ENCODE data around the gene MCCC1.
"Not testable (repeated sequence)": the region's sequence is repeated elsewhere in the genome, so short reads cannot be mapped to it uniquely, and the experiment has no call there.

MCCC1 gene

GRCh38 chr3:183122257-183122932 lies 23.1 kb upstream of the MCCC1 start:
- Histone ChIP-seq H3K27ac (ENCODE audit: low read depth, low read length) (no peak overlapping the region), H3K9ac (ENCODE audit: low read length) (no peak overlapping the region)

GRCh38 chr3:183120538-183121215 lies 21.4 kb upstream of the MCCC1 start:
- Histone ChIP-seq H3K4me1 (ENCODE audit: control insufficient read depth, insufficient read depth, low read length) (no peaks in the 10 kb centered on the region; the same call in 1 of the 2 replicates), H3K9ac (ENCODE audit: low read length) (no peak overlapping the region), H3K36me3 (ENCODE audit: control insufficient read depth, insufficient read depth, low read length) (no peaks in the 10 kb centered on the region), H3K27ac (ENCODE audit: low read depth, low read length) (no peak overlapping the region), H3K4me3 (ENCODE audit: low read depth, low read length) (no peak overlapping the region), H3K9me3 (ENCODE audit: control insufficient read depth, insufficient read depth, low read depth, low read length) (no peaks in the 10 kb centered on the region), H3K27me3 (ENCODE audit: control insufficient read depth, insufficient read depth, low read length) (peaks cover 31% of the 10 kb centered on the region)

More at GRCh38 chr3:183122257-183122932, 23.1 kb upstream of the MCCC1 start:
- Histone ChIP-seq H3K4me1 (ENCODE audit: control insufficient read depth, insufficient read depth, low read length) (no peaks in the 10 kb centered on the region), H3K27me3 (ENCODE audit: control insufficient read depth, insufficient read depth, low read length) (peaks cover 13% of the 10 kb centered on the region), H3K36me3 (ENCODE audit: control insufficient read depth, insufficient read depth, low read length) (no peaks in the 10 kb centered on the region), H3K9me3 (ENCODE audit: control insufficient read depth, insufficient read depth, low read depth, low read length) (no peaks in the 10 kb centered on the region), H3K4me3 (ENCODE audit: low read depth, low read length) (no peak overlapping the region)

GRCh38 chr3:183117056-183117455 lies 17.8 kb upstream of the MCCC1 start:
- Histone ChIP-seq H3K4me3 (ENCODE audit: low read depth, low read length) (no peak overlapping the region), H3K27ac (ENCODE audit: low read depth, low read length) (no peak overlapping the region), H3K27me3 (ENCODE audit: control insufficient read depth, insufficient read depth, low read length) (peaks cover 37% of the 10 kb centered on the region), H3K36me3 (ENCODE audit: control insufficient read depth, insufficient read depth, low read length) (no peaks in the 10 kb centered on the region), H3K4me1 (ENCODE audit: control insufficient read depth, insufficient read depth, low read length) (peaks cover 13% of the 10 kb centered on the region), H3K9ac (ENCODE audit: low read length) (no peak overlapping the region), H3K9me3 (ENCODE audit: control insufficient read depth, insufficient read depth, low read depth, low read length) (peaks cover 3% of the 10 kb centered on the region; the same call in 1 of the 2 replicates)

GRCh38 chr3:183116025-183116614 lies 16.8 kb upstream of the MCCC1 start:
- peaks cover 37% of the 10 kb centered on the region for H3K27me3 ChIP-seq (ENCODE audit: control insufficient read depth, insufficient read depth, low read length)
- H3K36me3 ChIP-seq (ENCODE audit: control insufficient read depth, insufficient read depth, low read length): no peaks in the 10 kb centered on the region
- peaks cover 13% of the 10 kb centered on the region for H3K4me1 ChIP-seq (ENCODE audit: control insufficient read depth, insufficient read depth, low read length)
- no peak overlapping the region for H3K9ac ChIP-seq (ENCODE audit: low read length)
- peaks cover 4% of the 10 kb centered on the region; the same call in 1 of the 2 replicates for H3K9me3 ChIP-seq (ENCODE audit: control insufficient read depth, insufficient read depth, low read depth, low read length)
- no peak overlapping the region for H3K27ac ChIP-seq (ENCODE audit: low read depth, low read length)
- peak overlapping the region; percentile 64 for H3K4me3 ChIP-seq (ENCODE audit: low read depth, low read length)

- no peak overlapping the region for H3K9ac ChIP-seq (ENCODE audit: low read length)
- H3K36me3 ChIP-seq (ENCODE audit: control insufficient read depth, insufficient read depth, low read length): no peaks in the 10 kb centered on the region
- H3K27ac ChIP-seq (ENCODE audit: low read depth, low read length): no peak overlapping the region
- peak overlapping the region; percentile 5; the same call in 1 of the 2 replicates for H3K4me3 ChIP-seq (ENCODE audit: low read depth, low read length)
- H3K27me3 ChIP-seq (ENCODE audit: control insufficient read depth, insufficient read depth, low read length): peaks cover 34% of the 10 kb centered on the region
- H3K9me3 ChIP-seq (ENCODE audit: control insufficient read depth, insufficient read depth, low read depth, low read length): peaks cover 8% of the 10 kb centered on the region; the same call in 1 of the 2 replicates
- peaks cover 13% of the 10 kb centered on the region for H3K4me1 ChIP-seq (ENCODE audit: control insufficient read depth, insufficient read depth, low read length)
Observed at GRCh38 chr3:183114384-183115178, 15.3 kb upstream of the MCCC1 start.

- not testable (repeated sequence) for H3K36me3 ChIP-seq (ENCODE audit: control insufficient read depth, insufficient read depth, low read length); H3K4me1 ChIP-seq (ENCODE audit: control insufficient read depth, insufficient read depth, low read length); H3K9ac ChIP-seq (ENCODE audit: low read length); H3K4me3 ChIP-seq (ENCODE audit: low read depth, low read length); H3K27me3 ChIP-seq (ENCODE audit: control insufficient read depth, insufficient read depth, low read length); H3K27ac ChIP-seq (ENCODE audit: low read depth, low read length)
- peaks cover 13% of the 10 kb centered on the region; the same call in 1 of the 2 replicates for H3K9me3 ChIP-seq (ENCODE audit: control insufficient read depth, insufficient read depth, low read depth, low read length)
Observed at GRCh38 chr3:183109847-183110246, 10.6 kb upstream of the MCCC1 start.

- H3K9ac ChIP-seq (ENCODE audit: low read length): no peak overlapping the region
- H3K9me3 ChIP-seq (ENCODE audit: control insufficient read depth, insufficient read depth, low read depth, low read length): peaks cover 13% of the 10 kb centered on the region; the same call in 1 of the 2 replicates
- H3K36me3 ChIP-seq (ENCODE audit: control insufficient read depth, insufficient read depth, low read length): no peaks in the 10 kb centered on the region
- no peaks in the 10 kb centered on the region for H3K27me3 ChIP-seq (ENCODE audit: control insufficient read depth, insufficient read depth, low read length)
- no peaks in the 10 kb centered on the region for H3K4me1 ChIP-seq (ENCODE audit: control insufficient read depth, insufficient read depth, low read length)
- H3K4me3 ChIP-seq (ENCODE audit: low read depth, low read length): no peak overlapping the region
- no peak overlapping the region for H3K27ac ChIP-seq (ENCODE audit: low read depth, low read length)
Observed at GRCh38 chr3:183108470-183108869, 9.2 kb upstream of the MCCC1 start.

GRCh38 chr3:183108001-183108449 lies 8.7 kb upstream of the MCCC1 start:
- Histone ChIP-seq H3K27me3 (ENCODE audit: control insufficient read depth, insufficient read depth, low read length) (no peaks in the 10 kb centered on the region), H3K36me3 (ENCODE audit: control insufficient read depth, insufficient read depth, low read length) (no peaks in the 10 kb centered on the region), H3K9me3 (ENCODE audit: control insufficient read depth, insufficient read depth, low read depth, low read length) (peaks cover 13% of the 10 kb centered on the region; the same call in 1 of the 2 replicates), H3K9ac (ENCODE audit: low read length) (peak overlapping the region; percentile 33), H3K4me3 (ENCODE audit: low read depth, low read length) (no peak overlapping the region), H3K4me1 (ENCODE audit: control insufficient read depth, insufficient read depth, low read length) (no peaks in the 10 kb centered on the region), H3K27ac (ENCODE audit: low read depth, low read length) (no peak overlapping the region)

GRCh38 chr3:183107372-183107771 lies 8.1 kb upstream of the MCCC1 start:
- H3K4me1 ChIP-seq (ENCODE audit: control insufficient read depth, insufficient read depth, low read length); H3K9ac ChIP-seq (ENCODE audit: low read length); H3K27me3 ChIP-seq (ENCODE audit: control insufficient read depth, insufficient read depth, low read length); H3K4me3 ChIP-seq (ENCODE audit: low read depth, low read length); H3K36me3 ChIP-seq (ENCODE audit: control insufficient read depth, insufficient read depth, low read length); H3K27ac ChIP-seq (ENCODE audit: low read depth, low read length): not testable (repeated sequence)
- H3K9me3 ChIP-seq (ENCODE audit: control insufficient read depth, insufficient read depth, low read depth, low read length): peaks cover 13% of the 10 kb centered on the region; the same call in 1 of the 2 replicates

- Histone ChIP-seq H3K4me3 (ENCODE audit: low read depth, low read length) (no peak overlapping the region), H3K36me3 (ENCODE audit: control insufficient read depth, insufficient read depth, low read length) (no peaks in the 10 kb centered on the region), H3K27ac (ENCODE audit: low read depth, low read length) (no peak overlapping the region), H3K27me3 (ENCODE audit: control insufficient read depth, insufficient read depth, low read length) (no peaks in the 10 kb centered on the region), H3K9ac (ENCODE audit: low read length) (no peak overlapping the region), H3K4me1 (ENCODE audit: control insufficient read depth, insufficient read depth, low read length) (no peaks in the 10 kb centered on the region), H3K9me3 (ENCODE audit: control insufficient read depth, insufficient read depth, low read depth, low read length) (peaks cover 9% of the 10 kb centered on the region; the same call in 1 of the 2 replicates)
Observed at GRCh38 chr3:183106635-183107034, 7.3 kb upstream of the MCCC1 start.
